Measurements from ENCODE around the gene POU2AF3. TPM values are rescaled to one million over a fixed set of nuclear protein-coding genes. Genes with fewer than 3 reads are reported as not detected.
"Not testable (repeated sequence)": the region's sequence is repeated elsewhere in the genome, so short reads cannot be mapped to it uniquely, and the experiment has no call there.

Gene POU2AF3
- polyA plus RNA-seq, 2 of the 4 experiments (the other 2 are of a cell fraction) = 0.63 to 2.9 TPM

GRCh38 chr11:111310088-111310487 lies 11.7 kb downstream of the POU2AF3 start:
- TF ChIP-seq RARB (CRISPR knock-in tag; IDR thresholded peaks at IDR 0.05) (no peak), EHF (CRISPR knock-in tag; IDR thresholded peaks at IDR 0.05) (no peak), MAX (IDR thresholded peaks at IDR 0.05) (no peak)
- peak overlapping the region; percentile 38; the same call in 2 of the 3 replicates for H3K4me2 ChIP-seq
- DNase-seq (ENCODE audit: low read depth in 1 of 2, low spot score in 1 of 2) = no peak
- peaks cover 35% of the 10 kb centered on the region for H3K4me1 ChIP-seq
- no peaks in the 10 kb centered on the region for H3K9me3 ChIP-seq
- peak in 1 of 2 experiments; percentile 49; a peak in 2 of 6 replicates for ATAC-seq
- ChIA-PET CTCF (interaction anchor here (0.9 kb wide), 1 partner anchor 11 kb away, joined by 3 read pairs; the partner anchor contains the start of gene POU2AF3), POLR2A (no interaction called here)
- no peak for FAIRE-seq
- WGBS (ENCODE audit: missing lambda C conversion rate) = 27% methylated on average over 3 of the region's 3 CpGs
- H3K27ac ChIP-seq = peak overlapping the region; percentile 21 to 56; a peak in 1 of 6 replicates
- H3K4me3 ChIP-seq = no peak overlapping the region

GRCh38 chr11:111310723-111311122 lies 12.4 kb downstream of the POU2AF3 start:
- ChIA-PET POLR2A (no interaction called here), CTCF (interaction anchor here (0.9 kb wide), 1 partner anchor 12 kb away, joined by 3 read pairs; the partner anchor contains the start of gene POU2AF3)
- FAIRE-seq = no peak
- Histone ChIP-seq H3K27ac (peak overlapping the region in 1 of 2 experiments; percentile 45; a peak in 1 of 6 replicates), H3K9me3 (no peaks in the 10 kb centered on the region), H3K4me2 (peak overlapping the region; percentile 38; the same call in 2 of the 3 replicates), H3K4me3 (no peak overlapping the region), H3K4me1 (peaks cover 35% of the 10 kb centered on the region)
- WGBS (ENCODE audit: missing lambda C conversion rate) = 83% methylated on average over 6 of the region's 6 CpGs
- DNase-seq (ENCODE audit: low read depth in 1 of 2, low spot score in 1 of 2) = no peak
- ATAC-seq = no peak
- TF ChIP-seq CEBPB (IDR thresholded peaks at IDR 0.05) = no peak
- no peak for TF ChIP-seq ZNF302 (CRISPR knock-in tag; IDR thresholded peaks at IDR 0.05)
- TF ChIP-seq POLR2A (IDR thresholded peaks at IDR 0.05; ENCODE audit: low read length) = no peak
- no peak for TF ChIP-seq KDM1A (IDR thresholded peaks at IDR 0.05; ENCODE audit: low read depth)
- no peak for TF ChIP-seq RNF2 (IDR thresholded peaks at IDR 0.05; ENCODE audit: borderline replicate concordance, low read depth)
- TF ChIP-seq BCL3 (IDR thresholded peaks at IDR 0.05) = no peak
- no peak for TF ChIP-seq ZC3H11A (IDR thresholded peaks at IDR 0.05)
- no peak for TF ChIP-seq MAFK (IDR thresholded peaks at IDR 0.05; ENCODE audit: partially characterized antibody)
- no peak for TF ChIP-seq CBX8 (IDR thresholded peaks at IDR 0.05)
- no peak for TF ChIP-seq JUN (IDR thresholded peaks at IDR 0.05)
- TF ChIP-seq CBX2 (IDR thresholded peaks at IDR 0.05; ENCODE audit: borderline replicate concordance, low read depth) = no peak

- no peak for TF ChIP-seq JUNB (IDR thresholded peaks at IDR 0.05)
- no peak overlapping the region for H3K4me2 ChIP-seq
- no peak for DNase-seq (ENCODE audit: low read depth in 1 of 2, low spot score in 1 of 2)
- CTCF ChIA-PET = interaction anchor here (1.0 kb wide), 1 partner anchor 13 kb away, joined by 3 read pairs; the partner anchor contains the start of gene POU2AF3
- no peak for ATAC-seq
- no peak overlapping the region for H3K4me3 ChIP-seq
- no peaks in the 10 kb centered on the region for H3K9me3 ChIP-seq
- H3K4me1 ChIP-seq = peaks cover 35% of the 10 kb centered on the region
- FAIRE-seq = no peak
- POLR2A ChIA-PET = no interaction called here
- no peak overlapping the region for H3K27ac ChIP-seq
- WGBS (ENCODE audit: missing lambda C conversion rate) = 30% methylated on average over 1 of the region's 1 CpG
Observed at GRCh38 chr11:111312076-111312475, 13.7 kb downstream of the POU2AF3 start.

GRCh38 chr11:111319296-111319695 lies 20.9 kb downstream of the POU2AF3 start:
- H3K4me3 ChIP-seq = no peak overlapping the region
- peaks cover 15% of the 10 kb centered on the region; the same call in 2 of the 3 replicates for H3K4me1 ChIP-seq
- no peak for DNase-seq (ENCODE audit: low read depth in 1 of 2, low spot score in 1 of 2)
- WGBS (ENCODE audit: missing lambda C conversion rate) = 62% methylated on average over 6 of the region's 6 CpGs
- POLR2A ChIA-PET = no interaction called here
- H3K27ac ChIP-seq = no peak overlapping the region
- FAIRE-seq = no peak
- TF ChIP-seq TFCP2L1 (CRISPR knock-in tag; IDR thresholded peaks at IDR 0.05) (no peak), MAFK (IDR thresholded peaks at IDR 0.05; ENCODE audit: partially characterized antibody) (no peak), ZNF302 (CRISPR knock-in tag; IDR thresholded peaks at IDR 0.05) (no peak), CEBPB (IDR thresholded peaks at IDR 0.05) (no peak), HDAC2 (IDR thresholded peaks at IDR 0.05) (no peak), HOXB5 (CRISPR knock-in tag; IDR thresholded peaks at IDR 0.05) (no peak), MAZ (IDR thresholded peaks at IDR 0.05; ENCODE audit: borderline replicate concordance, low read depth, low read length) (no peak), FOSL2 (IDR thresholded peaks at IDR 0.05) (no peak), FOSL2 (CRISPR knock-in tag; IDR thresholded peaks at IDR 0.05) (no peak), ZC3H11A (IDR thresholded peaks at IDR 0.05) (no peak), RCOR1 (IDR thresholded peaks at IDR 0.05; ENCODE audit: low read depth, low read length) (no peak), RFX5 (IDR thresholded peaks at IDR 0.05) (no peak), CHD2 (IDR thresholded peaks at IDR 0.05; ENCODE audit: low read length, partially characterized antibody) (no peak), HMGXB4 (CRISPR knock-in tag; IDR thresholded peaks at IDR 0.05; ENCODE audit: borderline replicate concordance) (no peak), ZSCAN20 (CRISPR knock-in tag; IDR thresholded peaks at IDR 0.05) (no peak)
- CTCF ChIA-PET = no interaction called here
- H3K9me3 ChIP-seq = no peaks in the 10 kb centered on the region
- no peak for ATAC-seq
- no peak overlapping the region for H3K4me2 ChIP-seq

- H3K4me1 ChIP-seq = peaks cover 19% of the 10 kb centered on the region; the same call in 2 of the 3 replicates
- 59% methylated on average over 6 of the region's 6 CpGs for WGBS (ENCODE audit: missing lambda C conversion rate)
- POLR2A ChIA-PET; FAIRE-seq; DNase-seq (ENCODE audit: low read depth in 1 of 2, low spot score in 1 of 2); H3K9me3 ChIP-seq; H3K27ac ChIP-seq; ATAC-seq; CTCF ChIA-PET; H3K4me3 ChIP-seq: not testable (repeated sequence)
- H3K4me2 ChIP-seq = peak overlapping the region; percentile 36
Observed at GRCh38 chr11:111320199-111320598, 21.9 kb downstream of the POU2AF3 start.
